ENCODE results near the gene CFAP126.
"Not testable (repeated sequence)": the region's sequence is repeated elsewhere in the genome, so short reads cannot be mapped to it uniquely, and the experiment has no call there.

Gene CFAP126

GRCh38 chr1:161335796-161336195, 31.9 kb downstream of the CFAP126 start:
- peaks cover 85% of the 10 kb centered on the region for H3K36me3 ChIP-seq (ENCODE audit: control insufficient read depth, insufficient read depth, low read length)
- H3K9ac ChIP-seq (ENCODE audit: low read depth, low read length): no peak overlapping the region
- no peak overlapping the region for H3K27ac ChIP-seq (ENCODE audit: low read depth, low read length)

DNA sequence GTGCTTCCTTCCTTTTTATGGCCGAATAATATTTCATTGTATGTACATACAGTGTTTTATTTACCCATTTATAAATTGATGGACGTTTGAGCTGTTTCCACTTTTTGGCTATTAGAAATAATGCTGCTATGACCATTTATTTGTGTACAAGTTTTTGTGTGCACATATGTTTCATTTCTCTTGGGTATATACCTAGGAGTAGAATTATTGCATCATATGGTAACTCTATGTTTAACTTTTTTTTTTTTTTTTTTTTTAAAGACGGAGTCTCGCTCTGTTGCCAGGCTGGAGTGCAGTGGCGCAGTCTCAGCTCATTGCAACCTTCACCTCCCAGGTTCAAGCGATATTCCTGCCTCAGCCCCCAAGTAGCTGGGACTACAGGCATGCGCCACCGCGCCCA, 34.5 kb downstream of the CFAP126 start:
- Histone ChIP-seq H3K27me3 (ENCODE audit: control insufficient read depth, insufficient read depth, low read length) (no peaks in the 10 kb centered on the region), H3K9me3 (ENCODE audit: control insufficient read depth, insufficient read depth, low read length) (no peaks in the 10 kb centered on the region), H3K36me3 (ENCODE audit: control insufficient read depth, insufficient read depth, low read length) (peaks cover 87% of the 10 kb centered on the region), H3K27ac (ENCODE audit: low read depth, low read length) (no peak overlapping the region), H3K4me1 (ENCODE audit: control insufficient read depth, insufficient read depth, low read length) (no peaks in the 10 kb centered on the region), H3K4me3 (ENCODE audit: low read depth, low read length) (no peak overlapping the region), H3K9ac (ENCODE audit: low read depth, low read length) (no peak overlapping the region)

More at GRCh38 chr1:161335796-161336195, 31.9 kb downstream of the CFAP126 start:
- Histone ChIP-seq H3K4me1 (ENCODE audit: control insufficient read depth, insufficient read depth, low read length) (no peaks in the 10 kb centered on the region), H3K9me3 (ENCODE audit: control insufficient read depth, insufficient read depth, low read length) (no peaks in the 10 kb centered on the region), H3K27me3 (ENCODE audit: control insufficient read depth, insufficient read depth, low read length) (no peaks in the 10 kb centered on the region), H3K4me3 (ENCODE audit: low read depth, low read length) (no peak overlapping the region)

- Histone ChIP-seq H3K27me3 (ENCODE audit: control insufficient read depth, insufficient read depth, low read length) (no peaks in the 10 kb centered on the region), H3K9ac (ENCODE audit: low read depth, low read length) (no peak overlapping the region), H3K27ac (ENCODE audit: low read depth, low read length) (no peak overlapping the region), H3K4me1 (ENCODE audit: control insufficient read depth, insufficient read depth, low read length) (no peaks in the 10 kb centered on the region), H3K36me3 (ENCODE audit: control insufficient read depth, insufficient read depth, low read length) (peaks cover 81% of the 10 kb centered on the region), H3K4me3 (ENCODE audit: low read depth, low read length) (no peak overlapping the region), H3K9me3 (ENCODE audit: control insufficient read depth, insufficient read depth, low read length) (no peaks in the 10 kb centered on the region)
These were observed 37.3 kb downstream of the CFAP126 start for GRCh38 chr1:161330346-161330745.

DNA sequence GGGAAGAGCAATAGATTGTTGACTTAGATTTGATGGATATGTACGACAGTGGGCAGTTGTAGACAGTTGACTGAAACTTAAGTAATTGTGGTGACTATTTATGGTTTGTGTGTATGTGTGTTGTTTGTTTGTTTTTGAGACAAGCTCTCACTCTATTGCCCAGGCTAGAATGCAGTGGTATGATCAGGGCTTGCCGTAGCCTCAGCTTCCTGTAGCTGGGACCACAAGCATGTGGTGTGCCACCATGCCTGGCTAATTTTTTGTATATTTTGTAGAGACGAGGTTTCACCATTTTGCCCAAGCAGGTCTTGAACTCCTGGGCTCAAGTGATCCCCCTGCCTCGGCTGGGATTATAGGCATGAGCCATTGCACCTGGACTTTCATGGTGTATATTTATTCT, 43.7 kb downstream of the CFAP126 start:
- Histone ChIP-seq H3K27me3 (ENCODE audit: control insufficient read depth, insufficient read depth, low read length) (no peaks in the 10 kb centered on the region), H3K9me3 (ENCODE audit: control insufficient read depth, insufficient read depth, low read length) (no peaks in the 10 kb centered on the region), H3K4me3 (ENCODE audit: low read depth, low read length) (no peak overlapping the region), H3K36me3 (ENCODE audit: control insufficient read depth, insufficient read depth, low read length) (peaks cover 43% of the 10 kb centered on the region), H3K27ac (ENCODE audit: low read depth, low read length) (no peak overlapping the region), H3K9ac (ENCODE audit: low read depth, low read length) (no peak overlapping the region), H3K4me1 (ENCODE audit: control insufficient read depth, insufficient read depth, low read length) (no peaks in the 10 kb centered on the region)

DNA sequence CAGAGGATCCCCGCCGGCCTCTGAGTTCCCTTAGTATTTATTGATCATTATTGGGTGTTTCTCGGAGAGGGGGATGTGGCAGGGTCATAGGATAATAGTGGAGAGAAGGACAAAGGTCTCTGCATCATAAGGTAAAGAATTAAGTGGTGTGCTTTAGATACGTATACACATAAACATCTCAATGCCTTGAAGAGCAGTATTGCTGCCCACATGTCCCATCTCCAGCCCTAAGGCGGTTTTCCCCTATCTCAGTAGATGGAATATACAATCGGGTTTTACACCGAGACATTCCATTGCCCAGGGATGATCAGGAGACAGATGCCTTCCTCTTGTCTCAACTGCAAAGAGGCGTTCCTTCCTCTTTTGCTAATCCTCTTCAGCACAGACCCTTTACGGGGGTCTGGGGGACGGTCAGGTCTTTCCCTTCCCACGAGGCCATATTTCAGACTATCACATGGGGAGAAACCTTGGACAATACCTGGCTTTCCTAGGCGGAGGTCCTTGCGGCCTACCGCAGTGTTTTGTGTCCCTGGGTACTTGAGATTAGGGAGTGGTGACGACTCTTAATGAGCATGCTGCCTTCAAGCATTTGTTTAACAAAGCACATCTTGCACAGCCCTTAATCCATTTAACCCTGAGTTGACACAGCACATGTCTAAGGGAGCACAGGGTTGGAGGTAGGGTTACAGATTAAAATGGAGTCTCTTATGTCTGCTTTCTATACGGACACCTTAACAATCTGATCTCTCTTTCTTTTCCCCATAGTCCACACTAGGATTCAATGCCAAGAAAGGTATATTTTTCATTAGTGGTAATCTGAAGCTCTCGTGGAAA, 51.6 kb downstream of the CFAP126 start:
- Histone ChIP-seq H3K27ac (ENCODE audit: low read depth, low read length) (peak overlapping the region; percentile 81), H3K4me1 (ENCODE audit: control insufficient read depth, insufficient read depth, low read length) (peaks cover 26% of the 10 kb centered on the region), H3K4me3 (ENCODE audit: low read depth, low read length) (peak overlapping the region; percentile 97)
- H3K36me3 ChIP-seq (ENCODE audit: control insufficient read depth, insufficient read depth, low read length); H3K9me3 ChIP-seq (ENCODE audit: control insufficient read depth, insufficient read depth, low read length); H3K27me3 ChIP-seq (ENCODE audit: control insufficient read depth, insufficient read depth, low read length); H3K9ac ChIP-seq (ENCODE audit: low read depth, low read length): not testable (repeated sequence)

All from HUES48 (cell line).